ENCODE measurements around the gene HACD2.

DNA sequence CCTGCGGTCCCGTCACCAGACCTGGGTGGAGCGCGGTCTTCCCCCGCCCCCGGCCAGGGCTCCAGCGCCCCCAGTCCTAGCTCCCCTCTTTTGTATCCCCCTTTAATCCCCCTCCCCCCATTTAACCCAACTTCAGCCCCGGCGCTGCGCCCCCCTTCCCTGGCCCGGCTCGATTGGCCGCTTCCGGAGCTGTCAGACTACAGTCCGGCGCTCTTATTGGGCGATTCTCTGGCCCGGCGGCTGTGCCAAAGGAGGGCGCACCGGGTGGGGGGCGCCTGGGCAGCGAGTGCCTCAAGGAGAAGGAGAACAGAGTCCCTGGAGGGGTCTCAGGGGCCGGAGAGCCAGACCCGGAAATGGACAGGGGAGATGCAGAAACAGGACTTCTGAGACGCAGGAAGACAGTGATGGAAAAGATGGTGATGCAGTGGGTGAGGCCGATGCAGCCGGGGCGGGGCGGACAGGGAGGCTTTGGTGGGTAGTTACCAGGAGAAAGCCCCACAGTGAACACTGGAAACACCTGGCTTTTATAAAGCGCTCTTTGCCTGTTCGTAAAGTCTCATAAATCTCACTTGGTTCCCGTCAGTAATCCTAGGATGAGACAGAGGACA is 134.8 kb downstream of the HACD2 start:
- TF ChIP-seq, protein P1, sequence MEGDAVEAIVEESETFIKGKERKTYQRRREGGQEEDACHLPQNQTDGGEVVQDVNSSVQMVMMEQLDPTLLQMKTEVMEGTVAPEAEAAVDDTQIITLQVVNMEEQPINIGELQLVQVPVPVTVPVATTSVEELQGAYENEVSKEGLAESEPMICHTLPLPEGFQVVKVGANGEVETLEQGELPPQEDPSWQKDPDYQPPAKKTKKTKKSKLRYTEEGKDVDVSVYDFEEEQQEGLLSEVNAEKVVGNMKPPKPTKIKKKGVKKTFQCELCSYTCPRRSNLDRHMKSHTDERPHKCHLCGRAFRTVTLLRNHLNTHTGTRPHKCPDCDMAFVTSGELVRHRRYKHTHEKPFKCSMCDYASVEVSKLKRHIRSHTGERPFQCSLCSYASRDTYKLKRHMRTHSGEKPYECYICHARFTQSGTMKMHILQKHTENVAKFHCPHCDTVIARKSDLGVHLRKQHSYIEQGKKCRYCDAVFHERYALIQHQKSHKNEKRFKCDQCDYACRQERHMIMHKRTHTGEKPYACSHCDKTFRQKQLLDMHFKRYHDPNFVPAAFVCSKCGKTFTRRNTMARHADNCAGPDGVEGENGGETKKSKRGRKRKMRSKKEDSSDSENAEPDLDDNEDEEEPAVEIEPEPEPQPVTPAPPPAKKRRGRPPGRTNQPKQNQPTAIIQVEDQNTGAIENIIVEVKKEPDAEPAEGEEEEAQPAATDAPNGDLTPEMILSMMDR (IDR thresholded peaks at IDR 0.05; ENCODE audit: insufficient read depth, low read length, poor library complexity, severe bottlenecking), result no peak
- no peak for TF ChIP-seq EZH2phosphoT487 (conservative IDR thresholded peaks at IDR 0.05; ENCODE audit: low read length)

Measured in SU-DHL-6 (cell line).